ENCODE measurements around the gene SPIRE1.

The SPIRE1 gene

DNA sequence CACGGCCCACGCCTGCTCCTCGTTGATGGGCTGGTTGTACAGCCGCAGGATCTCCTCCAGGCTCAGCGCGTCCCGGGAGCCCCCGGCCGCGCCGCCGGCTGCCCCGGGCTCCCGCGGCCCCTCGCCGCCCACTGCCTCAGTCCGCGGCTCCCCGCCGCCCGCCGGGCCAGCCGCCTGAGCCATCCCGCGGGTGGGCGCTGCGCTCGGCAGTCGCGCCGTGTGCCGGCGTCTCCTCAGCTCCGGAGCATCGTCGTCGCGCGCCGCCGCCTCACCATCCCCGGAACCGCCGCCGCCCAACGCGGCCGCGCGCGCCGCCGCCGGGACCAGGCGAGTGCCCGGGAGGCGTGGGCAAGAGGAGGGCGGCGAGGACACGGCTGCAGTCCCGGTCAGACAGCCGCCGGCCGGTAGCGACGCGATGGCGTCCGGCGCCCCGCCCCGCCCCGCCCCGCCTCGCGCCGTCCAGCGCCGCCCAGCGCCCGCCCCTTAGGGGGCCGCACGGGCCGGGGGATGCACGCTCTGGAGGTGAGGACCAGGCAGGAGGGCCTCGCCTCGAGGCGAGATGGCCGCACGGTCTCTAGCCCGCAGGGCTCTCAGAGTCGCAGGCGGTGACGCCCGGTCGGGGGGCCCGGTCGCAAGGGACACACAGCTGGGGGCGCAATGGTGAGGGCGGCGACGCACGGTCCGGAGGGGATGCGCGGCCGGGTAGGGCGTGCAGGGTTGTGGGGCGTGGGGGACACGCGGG lies at the start of gene SPIRE1:
Gene SPIRE1 (minus strand): TSS at position 424 of the 742 bp plus-strand sequence. CDS start 241 bp downstream, at position 183.
- peak; percentile 16 to 23 for DNase-seq

DNA sequence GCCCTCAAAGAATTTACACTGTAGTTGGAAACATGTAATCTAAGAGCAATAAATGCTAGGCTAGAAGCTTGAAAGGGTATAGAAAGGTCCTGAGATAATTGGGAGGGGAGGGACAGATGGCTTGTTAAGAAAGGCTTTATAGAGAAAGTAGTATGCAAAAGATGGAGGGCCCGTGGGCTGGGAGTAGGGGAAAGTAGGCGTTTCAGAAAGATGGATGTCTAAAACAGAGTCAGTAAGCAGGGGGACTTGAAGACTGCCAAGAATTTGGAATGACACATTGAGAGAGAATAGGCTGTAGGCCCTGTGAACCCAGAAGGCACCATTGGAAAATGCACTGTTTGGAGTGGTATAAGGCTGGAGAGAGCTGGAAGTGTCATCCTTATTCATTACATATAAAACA lies 45.8 kb upstream of the SPIRE1 start:
- DNase-seq = peak in 1 of 2 donors; percentile 3

DNA sequence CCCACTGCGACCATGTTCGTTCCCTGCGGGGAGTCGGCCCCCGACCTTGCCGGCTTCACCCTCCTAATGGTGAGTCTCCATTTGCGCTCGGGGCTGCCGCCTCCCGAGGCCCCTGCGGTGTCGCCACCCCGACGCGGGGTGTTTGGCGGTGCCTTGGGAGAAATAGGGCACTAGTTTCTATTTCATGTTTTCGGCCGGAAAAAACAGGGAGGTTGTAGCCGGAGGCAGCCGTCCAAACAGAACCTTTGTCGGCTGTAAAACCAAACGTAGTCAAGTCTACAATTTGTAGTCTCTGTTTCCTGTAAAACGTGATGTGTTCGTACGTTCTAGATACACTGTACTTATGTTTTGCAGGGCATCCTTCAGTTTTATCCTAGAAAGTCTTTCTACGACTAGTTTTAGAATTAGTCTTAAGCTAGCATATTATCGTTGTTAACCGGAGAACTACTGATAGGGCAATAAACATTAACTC lies 45.2 kb upstream of the SPIRE1 start:
- no peak for DNase-seq

DNA sequence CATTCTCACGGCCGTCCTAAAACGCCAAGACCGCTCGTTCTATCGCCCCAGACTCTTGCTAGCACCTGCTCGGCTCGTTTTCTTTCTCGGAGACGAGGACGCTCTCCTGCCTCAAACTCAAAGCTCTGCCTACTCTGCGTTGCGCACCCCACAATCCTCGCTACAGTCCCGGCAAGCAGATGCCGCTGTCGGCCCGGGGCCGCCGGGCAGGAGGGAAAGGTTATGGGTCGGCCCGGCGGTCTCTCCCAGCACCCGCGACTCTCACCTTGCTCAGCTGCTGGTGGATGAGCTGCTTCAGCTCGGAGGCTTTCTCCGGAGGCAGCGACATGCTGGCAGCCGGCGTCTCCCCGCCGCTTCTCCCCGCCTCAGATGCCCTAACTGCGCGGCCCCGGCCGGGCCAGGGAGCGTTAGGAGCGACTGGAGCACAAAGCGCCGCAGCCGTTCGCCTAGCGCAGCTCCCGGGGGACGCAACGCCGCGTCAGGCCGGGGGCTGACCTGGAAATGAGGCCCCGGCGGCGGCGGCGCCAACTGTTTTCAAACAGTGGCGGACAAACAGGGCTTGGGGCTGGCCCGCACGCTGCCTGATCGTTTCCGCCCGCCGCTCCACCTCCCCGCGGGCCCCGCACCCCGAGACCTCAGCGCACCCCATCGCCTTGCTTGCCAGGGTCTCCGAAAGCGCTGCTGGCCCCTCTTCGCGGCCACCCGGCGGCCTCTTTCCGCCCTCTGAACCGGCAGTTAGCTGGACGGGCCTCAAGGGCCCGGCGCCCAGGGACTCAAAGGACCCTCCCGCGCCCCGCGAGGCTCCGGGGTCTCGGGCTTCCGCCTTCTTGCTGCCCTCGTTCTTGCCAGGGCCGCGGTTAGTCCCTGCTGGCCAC lies 44.6 kb upstream of the SPIRE1 start, which contains the start of the genes CEP76 and PSMG2:
Gene CEP76 (minus strand): TSS at position 503 of the 875 bp plus-strand sequence. CDS start 175 bp downstream, at position 328.
Gene PSMG2 (plus strand): TSS at position 822 of the 875 bp plus-strand sequence. CDS start 66 bp downstream, outside the sequence.
- peak; percentile 76 to 82 for DNase-seq

DNA sequence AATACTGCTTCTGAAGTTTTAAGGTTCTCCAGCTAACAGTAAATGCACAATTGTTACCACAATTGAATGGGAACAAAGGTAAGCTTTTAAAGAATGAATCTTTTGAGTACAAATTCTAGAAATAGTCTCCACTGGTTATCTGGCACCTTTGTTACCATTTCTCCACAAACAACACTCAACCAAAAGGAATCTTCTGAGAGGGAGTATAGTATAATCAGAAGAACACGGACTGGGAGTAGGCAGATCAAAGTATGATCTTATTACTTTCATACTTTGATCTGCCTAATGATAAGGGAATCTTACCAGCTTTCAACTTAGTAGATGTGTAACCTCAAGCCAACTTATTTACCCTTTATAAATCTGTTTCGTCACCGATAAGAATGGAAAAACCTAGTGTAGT lies 43.3 kb upstream of the SPIRE1 start:
- no peak for DNase-seq

DNA sequence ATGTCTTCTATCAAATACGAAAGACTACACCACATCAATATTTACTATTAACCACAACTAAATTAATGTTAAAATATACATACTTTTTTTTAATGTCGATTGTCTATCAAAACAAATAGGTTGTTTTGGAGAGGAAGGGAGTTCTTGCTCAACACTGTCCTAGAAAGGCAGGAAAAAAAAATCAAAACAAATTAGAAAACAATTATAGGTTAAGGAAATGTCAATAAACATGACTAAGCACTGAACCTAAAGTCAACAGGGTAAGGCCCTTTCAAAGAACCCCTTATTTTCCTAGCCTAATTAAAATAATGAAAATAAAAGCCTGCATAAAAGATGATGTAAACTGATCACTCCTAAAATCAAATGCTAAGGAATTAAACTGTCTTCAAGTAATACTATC lies 41.8 kb upstream of the SPIRE1 start:
- DNase-seq = no peak

DNA sequence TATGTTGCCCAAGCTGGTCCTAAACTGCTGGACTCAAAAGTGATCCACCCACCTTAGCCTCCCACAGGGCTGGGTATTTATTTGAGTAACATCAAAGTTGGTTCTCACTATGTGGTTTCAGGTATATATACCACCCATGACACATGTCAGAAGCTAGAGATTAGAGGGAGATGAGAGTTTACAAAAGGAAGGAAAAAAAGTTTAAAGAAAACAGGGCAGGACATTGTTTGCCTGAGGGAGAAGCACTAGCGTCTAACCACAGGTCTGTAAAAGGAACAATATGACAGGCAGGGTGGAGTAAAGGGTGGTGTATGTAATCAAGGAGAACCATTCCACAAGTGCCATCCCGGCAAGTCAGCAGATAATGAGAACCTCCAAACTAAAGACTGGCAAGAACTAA lies 36.1 kb upstream of the SPIRE1 start:
- no peak for DNase-seq

DNA sequence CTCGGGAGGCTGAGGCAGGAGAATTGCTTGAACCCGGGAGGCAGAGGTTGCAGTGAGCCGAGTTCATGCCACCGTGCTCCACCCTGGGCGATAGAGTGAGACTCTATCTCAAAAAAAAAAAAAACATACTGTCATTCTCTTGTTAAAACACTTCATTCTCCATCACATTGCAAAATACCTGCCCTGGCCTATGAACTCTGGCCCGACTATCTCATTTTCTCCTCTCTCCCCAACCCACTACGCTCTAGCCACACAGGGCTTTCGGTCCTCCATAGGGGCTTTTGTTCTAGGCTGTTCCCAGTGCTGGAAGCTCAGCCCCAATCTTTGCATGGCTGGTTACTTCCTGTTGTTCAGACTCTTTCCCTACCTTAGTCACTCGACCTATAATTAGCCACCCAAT lies 34.3 kb upstream of the SPIRE1 start:
- no peak for DNase-seq

DNA sequence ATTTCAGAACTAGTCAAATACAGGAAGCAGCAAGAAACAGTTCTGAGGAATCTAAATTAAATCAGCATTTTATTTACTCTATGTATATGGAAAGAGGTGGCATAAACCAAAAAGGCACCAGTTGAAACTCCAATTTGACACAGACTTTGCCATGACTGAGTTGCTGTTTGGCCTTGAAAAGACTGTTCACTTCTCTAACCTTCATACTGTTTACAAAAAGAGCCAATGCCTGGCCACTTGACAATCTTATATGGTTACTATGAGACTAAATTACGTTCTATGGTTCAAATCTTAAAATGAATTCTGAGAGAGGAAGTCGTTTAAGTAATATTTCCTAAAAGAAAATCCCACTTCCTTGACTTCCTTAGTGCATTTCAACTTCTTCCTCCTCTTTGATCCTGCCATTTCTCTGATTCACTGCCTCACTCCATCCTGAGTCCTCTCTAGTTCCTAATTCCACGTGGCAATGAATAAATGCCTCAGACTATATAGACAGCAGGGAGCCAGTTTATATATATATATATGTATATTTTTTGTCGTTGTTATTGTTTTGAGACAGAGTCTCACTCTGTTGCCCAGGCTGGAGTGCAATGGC lies 31.4 kb upstream of the SPIRE1 start:
- DNase-seq = no peak

DNA sequence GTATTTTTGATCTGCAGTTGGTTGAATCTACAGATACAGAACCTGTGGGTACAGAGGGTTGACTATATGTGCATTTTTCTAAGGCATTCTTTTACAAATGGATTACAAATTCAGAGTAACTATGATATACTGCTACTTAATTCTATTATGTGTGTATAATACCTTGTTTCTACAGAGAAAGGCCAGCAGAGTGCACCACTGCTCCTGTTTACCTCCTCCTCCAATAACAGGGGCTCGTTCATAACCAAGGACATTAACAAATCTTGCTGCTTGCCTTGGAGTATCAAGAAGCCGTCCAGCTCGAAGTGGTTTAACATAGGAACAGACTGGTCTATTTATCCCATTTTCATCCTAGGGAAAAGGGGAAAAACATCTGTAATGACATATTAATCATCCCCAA lies 28.2 kb upstream of the SPIRE1 start:
- DNase-seq = no peak

DNA sequence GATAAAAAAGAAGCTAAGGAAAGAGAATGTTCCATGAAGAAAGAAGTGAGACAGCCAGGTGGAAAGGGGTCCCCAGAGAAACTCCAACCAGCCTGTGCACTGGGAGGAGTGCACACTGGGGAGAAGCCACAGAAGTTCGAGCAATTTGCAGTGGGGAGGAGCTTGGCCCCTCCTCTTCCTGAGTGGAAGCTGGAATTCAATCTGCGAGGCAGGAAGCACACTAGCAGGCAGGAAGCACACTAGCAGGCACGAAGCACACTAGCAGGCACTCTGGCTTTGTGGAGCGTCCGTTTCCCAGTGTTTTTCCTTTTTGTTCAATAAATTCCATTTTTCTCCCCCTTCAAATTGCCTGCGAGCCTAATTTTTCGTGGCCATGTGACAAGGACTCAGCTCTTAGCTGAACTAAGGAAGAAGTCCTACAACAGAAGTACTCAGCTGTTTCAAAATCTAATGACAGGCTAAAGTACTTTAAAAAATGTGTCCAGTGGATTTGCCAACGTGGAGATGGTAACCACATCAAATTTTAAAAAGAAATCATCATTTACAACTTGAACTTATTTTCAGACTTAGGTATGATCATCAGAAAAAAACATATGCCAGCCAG lies 21.4 kb upstream of the SPIRE1 start:
- no peak for DNase-seq

DNA sequence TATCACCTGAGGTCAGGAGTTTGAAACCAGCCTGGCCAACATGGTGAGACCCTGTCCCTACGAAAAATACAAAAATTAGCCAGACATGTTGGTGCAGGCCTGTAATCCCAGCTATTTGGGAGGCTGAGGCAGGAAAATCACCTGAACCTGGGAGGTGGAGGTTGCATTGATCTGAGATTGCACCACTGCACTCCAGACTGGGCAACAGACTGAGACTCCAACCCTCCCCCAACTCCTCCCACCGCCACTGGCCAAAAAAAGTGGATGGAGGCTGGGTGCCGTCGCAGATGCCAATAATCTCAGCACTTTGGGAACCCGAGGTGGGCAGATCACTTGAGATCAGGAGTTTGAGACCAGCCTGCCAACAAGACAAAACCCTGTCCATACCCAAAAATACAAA lies 10.1 kb upstream of the SPIRE1 start:
- no peak for DNase-seq

DNA sequence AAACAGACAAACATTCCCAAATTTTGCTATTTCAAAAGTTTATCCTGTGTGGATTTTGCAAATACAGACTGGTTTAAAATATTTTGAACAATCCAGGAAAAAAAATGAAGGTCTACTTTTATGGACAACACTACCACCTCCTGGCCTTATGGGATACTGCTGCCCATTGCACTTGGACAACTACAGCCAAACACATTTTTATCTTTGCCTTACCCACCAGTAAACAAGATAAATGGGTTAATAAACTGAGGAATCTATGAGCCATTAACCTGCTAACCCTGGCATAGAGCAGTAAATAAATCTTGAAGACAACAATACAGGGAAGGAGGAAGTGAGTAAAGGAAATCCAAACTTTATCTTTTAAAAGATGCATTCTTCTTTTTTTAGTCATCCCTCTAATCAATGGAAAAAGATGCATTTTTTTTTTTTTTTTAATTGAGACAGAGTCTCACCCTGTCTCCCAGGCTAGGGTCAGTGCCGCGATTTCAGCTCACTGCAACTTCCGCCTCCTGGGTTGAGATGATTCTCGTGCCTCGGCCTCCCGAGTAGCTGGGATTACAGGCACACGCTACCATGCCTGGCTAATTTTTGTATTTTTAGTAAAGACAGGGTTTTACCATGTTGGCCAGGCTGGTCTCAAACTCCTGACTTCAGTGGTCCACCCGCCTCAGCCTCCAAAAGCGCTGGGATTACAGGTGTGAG lies 2.1 kb upstream of the SPIRE1 start:
- DNase-seq = peak; percentile 6 to 29

DNA sequence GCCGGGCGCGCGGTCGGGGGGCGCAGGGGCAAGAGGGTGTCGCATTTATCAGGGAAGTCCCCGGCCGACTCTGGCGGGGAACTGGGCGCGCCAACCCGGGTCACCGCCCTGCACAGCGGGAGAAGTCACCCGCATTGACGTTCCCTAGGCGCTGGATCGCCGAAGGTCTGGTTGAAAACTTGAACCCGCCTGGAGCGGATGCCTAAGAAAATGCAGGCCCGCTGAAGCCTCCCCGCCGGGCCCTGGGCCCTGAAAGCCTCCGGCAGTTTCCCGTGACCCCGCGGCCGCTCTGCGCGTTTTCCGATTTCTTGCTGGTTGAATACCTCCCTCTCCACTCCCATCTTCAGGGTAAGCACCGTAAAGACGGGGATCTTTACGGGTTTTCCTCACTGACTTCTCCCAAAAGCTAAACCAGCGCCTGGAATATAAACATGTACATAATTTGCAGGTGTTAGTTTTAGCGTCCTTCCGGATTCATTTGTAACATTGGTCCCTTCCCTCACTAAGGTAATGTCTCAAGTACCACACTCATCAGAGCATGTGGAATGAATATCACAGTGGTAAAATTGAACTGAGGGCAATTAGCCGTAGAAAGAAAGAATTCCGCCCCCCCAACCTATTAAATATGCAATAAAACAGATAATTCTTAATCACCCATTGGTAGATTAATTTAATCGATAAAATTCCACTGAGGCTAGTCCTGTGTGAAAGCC lies 675 bp upstream of the SPIRE1 start:
- DNase-seq = peak; percentile 5 to 10

DNA sequence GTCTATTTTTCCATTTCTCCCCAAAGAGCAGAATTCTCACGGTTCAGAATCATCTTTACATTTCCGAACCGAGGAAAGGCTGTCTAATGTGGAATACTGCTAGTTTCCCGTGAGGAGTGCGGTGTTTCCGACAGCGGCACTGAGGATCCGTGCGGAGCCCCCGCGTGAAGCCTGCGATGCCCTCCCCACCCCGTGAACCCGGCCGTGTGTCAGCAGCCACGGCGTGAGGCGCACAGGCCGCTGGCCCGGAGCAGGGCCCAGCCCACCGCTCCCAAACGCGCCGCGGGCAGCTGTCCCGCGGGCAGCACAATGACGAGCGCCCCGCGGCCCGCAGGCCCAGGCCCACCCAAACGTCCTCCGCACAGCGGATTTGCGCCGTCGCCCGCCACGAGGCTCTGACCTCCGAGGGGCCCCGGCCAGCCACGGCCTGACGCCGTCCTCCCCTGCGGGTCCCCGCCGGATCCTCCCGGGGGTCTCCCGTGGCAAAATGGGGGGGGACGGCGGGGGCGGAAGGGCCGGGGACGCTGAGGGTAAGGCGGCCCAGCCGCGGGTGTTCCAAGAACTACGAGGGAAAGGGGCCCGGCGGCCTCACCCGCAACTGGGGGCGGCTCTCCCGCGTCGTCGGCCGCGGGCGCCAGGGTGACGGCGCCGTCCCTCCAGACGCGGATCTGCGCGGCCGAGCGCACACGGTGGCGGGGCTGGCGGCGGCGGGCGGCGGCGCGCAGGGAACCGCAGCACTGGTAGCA lies 796 bp downstream of the SPIRE1 start:
- peak; percentile 4 to 15 for DNase-seq

DNA sequence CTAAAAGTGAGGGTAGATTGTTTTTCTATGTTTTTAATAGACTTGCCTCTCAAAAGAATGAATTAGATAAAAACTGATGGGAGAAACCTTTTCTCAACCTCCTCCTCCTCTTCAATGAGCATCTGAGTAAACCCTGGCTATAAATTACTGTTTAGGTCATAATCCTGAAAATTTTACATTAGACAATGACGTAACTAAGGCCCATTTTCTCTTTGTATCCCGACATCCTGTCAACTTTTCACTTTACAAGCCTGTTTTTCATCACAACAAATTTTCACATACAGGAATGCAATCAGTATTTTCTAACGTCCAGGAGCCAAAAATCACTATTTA lies 1.3 kb downstream of the SPIRE1 start:
- no peak for DNase-seq

DNA sequence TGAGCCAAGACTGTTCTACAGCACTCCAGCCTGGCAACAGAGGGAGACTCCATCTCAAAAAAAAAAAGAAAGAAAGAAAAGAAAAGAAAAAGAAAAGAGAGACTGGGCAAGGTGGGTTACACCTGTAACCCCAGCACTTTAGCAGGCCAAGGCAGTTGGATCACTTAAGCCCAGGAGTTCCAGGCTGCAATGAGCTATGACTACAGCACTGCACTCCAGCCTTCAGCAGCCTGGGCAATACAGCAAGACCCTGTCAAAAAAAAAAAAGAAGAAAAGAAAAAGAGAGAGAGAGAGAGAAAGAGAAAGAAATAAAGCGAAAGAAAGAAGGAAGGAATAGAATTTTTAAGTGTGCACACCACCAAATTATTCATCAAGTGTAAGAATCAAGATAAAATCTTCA lies 2.9 kb downstream of the SPIRE1 start:
- no peak for DNase-seq

DNA sequence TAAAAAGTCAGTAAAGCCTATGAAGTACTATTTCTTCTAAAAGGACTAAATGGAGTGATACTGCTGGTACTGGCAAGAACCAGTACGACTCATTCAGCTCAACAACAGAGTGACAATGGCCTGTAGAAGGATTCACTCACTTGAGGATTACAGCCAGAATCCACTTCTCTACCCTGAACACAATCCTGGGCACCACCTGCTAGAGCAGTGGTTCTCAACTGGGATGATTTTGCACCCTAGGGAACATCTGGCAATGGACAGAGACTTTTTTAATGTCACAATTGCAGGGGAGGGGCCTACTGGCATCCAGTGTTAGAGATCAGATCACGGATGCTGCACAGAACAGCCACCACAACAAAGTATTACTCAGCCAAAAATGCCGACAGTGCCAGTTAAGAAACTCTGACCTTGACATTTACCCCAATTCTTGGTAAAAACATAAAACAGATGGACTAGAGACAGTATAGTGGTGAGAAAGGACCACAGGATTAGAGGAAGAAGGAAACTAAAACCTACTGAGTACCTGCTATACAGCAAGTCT lies 5.0 kb downstream of the SPIRE1 start:
- DNase-seq = no peak

DNA sequence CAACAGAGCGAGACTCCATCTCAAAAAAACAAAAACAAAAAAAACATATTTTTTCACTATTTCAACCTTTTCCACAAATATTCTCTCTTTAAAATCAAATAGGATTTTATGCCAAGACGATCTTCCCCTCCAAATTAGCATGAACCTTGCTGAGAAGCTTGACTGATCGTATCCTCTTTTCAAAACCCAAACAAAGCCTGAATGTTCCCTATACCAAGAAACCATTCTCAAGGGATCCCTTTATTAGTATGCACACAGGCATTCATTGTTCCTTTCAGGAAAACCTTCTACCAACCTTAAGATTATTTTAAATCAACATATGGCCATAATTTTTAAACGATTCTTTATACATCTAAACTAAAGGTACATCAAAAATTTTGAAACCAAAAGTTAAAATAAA lies 6.3 kb downstream of the SPIRE1 start:
- no peak for DNase-seq

DNA sequence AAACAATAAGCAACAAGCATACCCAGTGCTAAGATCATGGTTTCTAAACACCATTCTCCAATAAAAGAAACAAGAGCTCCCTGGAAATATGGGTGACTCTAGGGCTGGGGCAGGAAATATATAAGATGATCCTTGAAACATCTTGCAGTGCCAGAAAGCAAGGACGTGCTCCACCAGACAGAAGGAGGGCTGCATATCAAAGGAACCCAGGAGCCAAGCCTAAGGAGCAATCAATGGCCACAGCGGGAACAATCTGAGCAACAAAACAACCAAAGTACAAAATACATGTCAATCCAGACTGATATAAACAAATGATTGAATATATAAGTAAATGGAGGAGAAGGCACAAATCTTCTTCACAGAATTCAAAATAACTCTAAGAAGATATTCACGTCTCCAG lies 10.1 kb downstream of the SPIRE1 start:
- DNase-seq = no peak

DNA sequence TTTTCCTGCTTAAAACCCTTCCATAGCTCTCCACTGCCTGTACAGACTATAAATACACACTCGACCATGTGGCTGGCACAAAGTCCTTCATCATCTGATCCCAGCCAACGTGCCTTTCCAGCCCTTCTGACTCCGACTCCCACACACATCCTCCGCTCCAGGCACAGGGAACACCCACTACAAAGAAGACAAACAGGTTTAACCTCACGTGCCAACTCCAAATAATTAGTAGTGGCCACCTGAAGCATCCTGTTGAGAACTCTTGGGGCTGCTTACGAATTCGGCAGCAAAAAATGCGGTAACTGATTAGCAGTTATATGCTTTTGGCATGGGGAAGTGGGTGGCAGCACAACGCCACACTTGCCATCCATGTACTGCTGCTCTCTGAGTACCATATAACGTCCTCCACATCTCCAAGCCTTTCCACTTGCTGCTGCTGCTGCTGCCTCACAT lies 12.1 kb downstream of the SPIRE1 start:
- DNase-seq = no peak

Data from activated CD4-positive, alpha-beta T cell treated with anti-CD3 and anti-CD28 coated beads for 4 hours (primary cell).